ENCODE measurements around the gene ZNF444. TPM values are rescaled to one million over a fixed set of nuclear protein-coding genes. Genes with fewer than 3 reads are reported as not detected.

ZNF444 gene
- total and polyA plus RNA-seq, 2 of the 8 experiments (the other 6 are each of a cell fraction or from before 2014, with no cell fraction given), result 49.5 to 54.5 TPM

DNA sequence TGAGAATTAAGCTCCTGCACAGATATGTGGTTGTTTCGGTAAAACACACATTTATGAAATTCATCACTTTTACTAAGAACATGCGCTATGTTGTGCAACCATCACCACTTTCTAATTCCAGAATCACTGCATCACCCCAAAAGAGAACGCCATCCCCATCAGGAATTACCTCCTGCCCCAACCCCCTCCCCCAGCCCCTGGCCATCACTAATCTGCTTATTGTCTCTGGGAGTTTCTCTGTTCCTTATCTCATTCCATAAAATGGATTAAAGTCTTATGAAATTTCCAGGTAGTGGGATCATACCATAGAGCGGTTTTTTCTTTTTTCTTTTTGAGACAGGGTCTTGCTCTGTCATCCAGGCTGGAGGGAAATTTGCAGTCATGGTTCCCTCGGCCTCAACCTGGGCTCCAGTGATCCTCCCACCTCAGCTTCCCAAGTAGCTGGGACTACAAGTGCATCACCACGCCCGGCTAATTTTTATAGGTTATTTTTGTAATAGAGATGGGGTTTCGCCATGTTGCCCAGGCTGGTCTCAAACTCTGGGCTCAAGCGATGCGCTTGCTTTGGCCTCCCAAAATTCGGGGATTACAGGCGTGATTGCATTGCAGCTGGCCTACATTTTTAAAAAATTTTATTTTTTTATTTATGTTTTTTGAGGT lies 53.0 kb downstream of the ZNF444 start:
- Histone ChIP-seq H4K5ac (ENCODE audit: insufficient read length, low read depth, low read length) (no peak overlapping the region), H2BK15ac (ENCODE audit: low read length) (no peak overlapping the region), H3K56ac (replicated peaks; ENCODE audit: insufficient read length, low read depth, low read length) (no peak overlapping the region), H3K9me3 (ENCODE audit: insufficient read depth in 2 of 2, low read depth in 1 of 2, low read length in 1 of 2) (no peaks in the 10 kb centered on the region), H3K79me2 (ENCODE audit: control insufficient read depth in 1 of 2, insufficient read depth in 2 of 2, low read length in 2 of 2) (no peaks in the 10 kb centered on the region), H2BK20ac (ENCODE audit: low read length) (no peak overlapping the region), H3K4me2 (ENCODE audit: insufficient read depth in 1 of 2, low read depth in 2 of 2, low read length in 2 of 2) (no peak overlapping the region), H2BK120ac (replicated peaks; ENCODE audit: low read depth, low read length) (no peak overlapping the region), H3K23me2 (ENCODE audit: low read depth, low read length) (no peaks in the 10 kb centered on the region), H3K36me3 (ENCODE audit: control insufficient read depth in 2 of 4, insufficient read depth in 4 of 4, low read length in 3 of 4) (no peaks in the 10 kb centered on the region), H2AFZ (ENCODE audit: low read length) (no peak overlapping the region), H3K27me3 (replicated peaks in 1 of 4; ENCODE audit: control insufficient read depth in 3 of 4, extremely low read depth in 1 of 4, insufficient read depth in 3 of 4, low read length in 3 of 4) (no peaks in the 10 kb centered on the region; a peak in 1 of 7 replicates), H3K4ac (replicated peaks; ENCODE audit: insufficient read length, low read depth, low read length) (no peak overlapping the region), H3K4me1 (replicated peaks in 1 of 4; ENCODE audit: control insufficient read depth in 3 of 4, insufficient read depth in 4 of 4, low read length in 3 of 4) (no peaks in the 10 kb centered on the region), H2AK5ac (ENCODE audit: low read depth, low read length) (no peak overlapping the region), H2BK12ac (ENCODE audit: low read depth, low read length) (no peak overlapping the region), H3K4me3 (ENCODE audit: extremely low read depth in 1 of 4, insufficient read depth in 2 of 4, low read depth in 3 of 4, low read length in 4 of 4) (no peak overlapping the region), H3K27ac (ENCODE audit: low read depth, low read length) (no peak overlapping the region), H4K8ac (ENCODE audit: extremely low read depth, insufficient read depth, low read length) (no peak overlapping the region), H3K9ac (replicated peaks in 1 of 4; ENCODE audit: extremely low read depth in 1 of 4, low read depth in 3 of 4, low read length in 3 of 4) (no peak overlapping the region), H4K91ac (replicated peaks; ENCODE audit: insufficient read length, low read length) (no peak overlapping the region), H3K14ac (ENCODE audit: insufficient read length) (no peak overlapping the region), H4K20me1 (replicated peaks in 1 of 2; ENCODE audit: control insufficient read depth in 1 of 2, insufficient read depth in 2 of 2, low read length in 2 of 2) (no peaks in the 10 kb centered on the region), H3K18ac (ENCODE audit: extremely low read depth, low read length) (no peak overlapping the region), H3K23ac (ENCODE audit: insufficient read length) (no peak overlapping the region), H2BK5ac (ENCODE audit: low read depth, low read length) (no peak overlapping the region), H3K79me1 (ENCODE audit: low read depth, low read length) (no peaks in the 10 kb centered on the region)
- DNase-seq (ENCODE audit: low read depth in 1 of 2, low spot score in 2 of 2) (no peak), FAIRE-seq (no peak)
- ChIA-PET POLR2A (ENCODE audit: partially characterized antibody) (interaction anchor here (0.6 kb wide), 1 partner anchor 16 kb away, joined by 3 read pairs; no protein-coding TSS in a partner anchor), CTCF (ENCODE audit: partially characterized antibody) (interaction anchor here (0.6 to 4.6 kb wide), 8 partner anchors 15 to 128 kb away, joined by 3 to 15 read pairs (median 4); no protein-coding TSS in a partner anchor)
- 85% methylated on average over 10 of the region's 12 CpGs; no CpG with 5 or more reads in 1 of the 2 experiments for WGBS, 2 experiments (ENCODE audit: extremely low coverage in 1 of 2, insufficient coverage in 1 of 2, insufficient read length in 1 of 2, insufficient replicate concordance in 2 of 2, low coverage in 1 of 2, low lambda C conversion rate in 2 of 2, missing lambda C conversion rate in 1 of 2)
- no peak for TF ChIP-seq HDAC2 (IDR thresholded peaks at IDR 0.05; ENCODE audit: borderline replicate concordance in 1 of 2, low read depth in 2 of 2, low read length in 2 of 2)
- no peak for TF ChIP-seq CBX8 (IDR thresholded peaks at IDR 0.05; ENCODE audit: borderline replicate concordance, low read depth, low read length)
- TF ChIP-seq, protein P1, sequence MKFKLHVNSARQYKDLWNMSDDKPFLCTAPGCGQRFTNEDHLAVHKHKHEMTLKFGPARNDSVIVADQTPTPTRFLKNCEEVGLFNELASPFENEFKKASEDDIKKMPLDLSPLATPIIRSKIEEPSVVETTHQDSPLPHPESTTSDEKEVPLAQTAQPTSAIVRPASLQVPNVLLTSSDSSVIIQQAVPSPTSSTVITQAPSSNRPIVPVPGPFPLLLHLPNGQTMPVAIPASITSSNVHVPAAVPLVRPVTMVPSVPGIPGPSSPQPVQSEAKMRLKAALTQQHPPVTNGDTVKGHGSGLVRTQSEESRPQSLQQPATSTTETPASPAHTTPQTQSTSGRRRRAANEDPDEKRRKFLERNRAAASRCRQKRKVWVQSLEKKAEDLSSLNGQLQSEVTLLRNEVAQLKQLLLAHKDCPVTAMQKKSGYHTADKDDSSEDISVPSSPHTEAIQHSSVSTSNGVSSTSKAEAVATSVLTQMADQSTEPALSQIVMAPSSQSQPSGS (IDR thresholded peaks at IDR 0.05; ENCODE audit: low read length), result no peak
- no peak for TF ChIP-seq RNF2 (IDR thresholded peaks at IDR 0.05; ENCODE audit: borderline replicate concordance, low read depth, low read length, missing control alignments, poor library complexity, severe bottlenecking)
- no peak for TF ChIP-seq JUN (IDR thresholded peaks at IDR 0.05; ENCODE audit: low read depth, low read length)
- TF ChIP-seq, protein P2, sequence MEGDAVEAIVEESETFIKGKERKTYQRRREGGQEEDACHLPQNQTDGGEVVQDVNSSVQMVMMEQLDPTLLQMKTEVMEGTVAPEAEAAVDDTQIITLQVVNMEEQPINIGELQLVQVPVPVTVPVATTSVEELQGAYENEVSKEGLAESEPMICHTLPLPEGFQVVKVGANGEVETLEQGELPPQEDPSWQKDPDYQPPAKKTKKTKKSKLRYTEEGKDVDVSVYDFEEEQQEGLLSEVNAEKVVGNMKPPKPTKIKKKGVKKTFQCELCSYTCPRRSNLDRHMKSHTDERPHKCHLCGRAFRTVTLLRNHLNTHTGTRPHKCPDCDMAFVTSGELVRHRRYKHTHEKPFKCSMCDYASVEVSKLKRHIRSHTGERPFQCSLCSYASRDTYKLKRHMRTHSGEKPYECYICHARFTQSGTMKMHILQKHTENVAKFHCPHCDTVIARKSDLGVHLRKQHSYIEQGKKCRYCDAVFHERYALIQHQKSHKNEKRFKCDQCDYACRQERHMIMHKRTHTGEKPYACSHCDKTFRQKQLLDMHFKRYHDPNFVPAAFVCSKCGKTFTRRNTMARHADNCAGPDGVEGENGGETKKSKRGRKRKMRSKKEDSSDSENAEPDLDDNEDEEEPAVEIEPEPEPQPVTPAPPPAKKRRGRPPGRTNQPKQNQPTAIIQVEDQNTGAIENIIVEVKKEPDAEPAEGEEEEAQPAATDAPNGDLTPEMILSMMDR (IDR thresholded peaks at IDR 0.05; ENCODE audit: control extremely low read depth in 1 of 3, insufficient read depth in 1 of 3, low read depth in 1 of 3, low read length in 3 of 3), result no peak
- no peak for TF ChIP-seq GTF2F1 (IDR thresholded peaks at IDR 0.05; ENCODE audit: borderline replicate concordance, low read depth, low read length)

Data from H1 (cell line).